G401.6 (cell line): ENCODE data around the gene TMEM132A.
"Not testable (repeated sequence)": the region's sequence is repeated elsewhere in the genome, so short reads cannot be mapped to it uniquely, and the experiment has no call there.

ENCODE experiments used
- FAIRE-seq: peaks from 2 replicates; lab custom pipeline; 2012; peaks lifted over from hg19 to GRCh38; lab: Jason Lieb, UNC

Gene TMEM132A

GRCh38 chr11:60964801-60965200 lies 40.5 kb downstream of the TMEM132A start:
- FAIRE-seq = no peak

DNA sequence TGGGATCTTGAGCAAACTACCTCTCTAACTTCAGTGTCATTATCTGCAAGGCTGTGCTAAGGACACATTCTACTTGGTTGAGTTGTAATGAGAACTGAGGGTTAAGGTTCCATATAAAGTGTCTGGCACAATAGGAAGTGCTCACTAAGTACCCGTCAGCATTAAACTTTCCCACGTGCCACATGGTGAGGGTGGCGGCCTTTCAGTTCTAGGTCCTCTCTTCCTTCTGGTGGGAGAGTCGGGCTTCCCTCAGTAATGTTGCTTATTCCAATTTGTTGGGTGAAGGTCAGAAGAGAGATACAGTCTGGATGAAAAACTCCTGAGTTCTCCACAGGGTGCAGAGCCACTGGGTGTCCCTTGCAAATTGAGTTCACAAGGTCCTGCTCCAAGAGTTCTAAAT lies 42.6 kb downstream of the TMEM132A start:
- FAIRE-seq = no peak

DNA sequence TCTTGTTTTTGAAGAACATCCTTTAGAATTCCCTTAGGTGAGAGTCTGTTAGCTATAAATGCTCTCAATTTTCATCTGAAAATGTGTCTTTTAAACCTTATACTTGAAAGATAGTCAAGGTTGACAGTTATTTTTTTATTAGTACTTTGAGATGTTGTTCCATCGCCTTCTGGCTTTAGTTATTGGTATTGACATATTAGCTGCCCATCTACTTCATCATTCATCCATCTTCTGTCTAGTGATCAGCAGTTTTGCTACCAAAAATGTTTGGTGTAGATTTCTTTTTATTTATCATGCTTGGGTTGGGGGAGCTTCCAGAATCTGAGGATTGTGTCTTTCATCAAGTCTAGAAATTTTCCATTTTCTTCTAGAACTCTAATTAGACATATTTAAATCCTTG lies 44.0 kb downstream of the TMEM132A start:
- no peak for FAIRE-seq

GRCh38 chr11:60970369-60970774 lies 46.1 kb downstream of the TMEM132A start:
- no peak for FAIRE-seq

- no peak for FAIRE-seq
These were observed 46.6 kb downstream of the TMEM132A start for GRCh38 chr11:60970890-60971289.

GRCh38 chr11:60971520-60971919 lies 47.3 kb downstream of the TMEM132A start, which contains the start of gene CD6:
Gene CD6 (plus strand): TSS chr11:60971680. CDS start chr11:60971866, 186 bp downstream.
- FAIRE-seq = no peak

DNA sequence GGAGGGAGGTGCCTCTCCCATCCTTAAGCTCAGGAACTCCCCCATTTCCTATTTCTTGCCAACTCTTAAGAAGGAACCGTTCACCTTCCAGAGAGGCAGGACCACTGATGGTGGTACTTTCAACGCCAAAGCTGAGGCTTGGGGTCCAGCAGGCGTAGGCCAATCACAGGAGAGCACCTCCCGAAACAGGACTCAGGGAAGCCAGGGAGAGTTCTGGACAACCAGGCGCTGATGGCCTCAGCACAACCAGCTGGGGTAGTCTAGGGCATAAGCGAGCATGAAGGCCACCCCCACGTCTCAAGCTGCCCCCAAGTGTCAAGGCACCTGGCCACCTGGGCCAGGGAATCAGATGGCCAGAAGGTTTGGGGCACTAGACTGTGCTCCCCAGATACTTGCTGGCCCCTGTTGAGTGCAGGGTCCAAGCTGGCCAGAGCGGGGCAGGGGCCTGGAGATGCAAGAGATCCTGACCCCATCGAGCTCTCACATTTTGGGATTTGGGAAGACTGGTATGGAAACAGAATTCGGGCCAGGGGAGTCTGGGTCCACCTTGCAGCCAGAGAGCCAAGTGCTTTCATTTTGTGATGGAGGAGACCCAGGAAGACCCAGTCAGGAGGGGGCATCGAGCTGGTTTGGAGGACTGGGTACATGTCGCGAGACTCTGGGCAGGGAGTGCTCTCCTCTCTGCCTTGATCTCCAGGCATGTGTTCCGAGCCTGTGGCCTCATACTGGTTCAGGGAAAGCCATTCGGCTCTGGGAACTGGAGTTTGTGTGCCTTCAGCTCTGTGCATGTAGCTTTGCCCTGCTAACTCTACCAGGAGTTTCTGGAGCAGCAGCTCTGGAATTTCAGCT lies 48.1 kb downstream of the TMEM132A start:
- no peak for FAIRE-seq

- FAIRE-seq = no peak
These were observed 49.4 kb downstream of the TMEM132A start for GRCh38 chr11:60973699-60974098.

DNA sequence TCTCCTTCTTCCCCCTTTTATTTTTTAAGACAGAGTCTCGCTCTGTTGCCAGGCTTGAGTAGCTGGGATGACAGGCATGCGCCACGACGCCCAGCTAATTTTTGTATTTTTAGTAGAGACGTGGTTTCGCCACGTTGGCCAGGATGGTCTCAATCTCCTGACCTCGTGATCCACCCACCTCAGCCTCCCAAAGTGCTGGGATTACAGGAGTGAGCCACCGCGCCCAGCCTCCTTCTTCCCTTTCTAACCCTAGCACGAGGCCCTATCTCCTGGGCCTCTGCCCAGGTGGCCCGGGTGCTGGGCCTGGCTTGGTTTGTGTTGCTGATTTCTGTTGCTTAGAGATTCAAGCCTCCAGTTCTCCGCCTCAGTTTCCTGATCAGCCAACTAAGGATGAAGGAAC lies 50.1 kb downstream of the TMEM132A start:
- not testable (repeated sequence) for FAIRE-seq

DNA sequence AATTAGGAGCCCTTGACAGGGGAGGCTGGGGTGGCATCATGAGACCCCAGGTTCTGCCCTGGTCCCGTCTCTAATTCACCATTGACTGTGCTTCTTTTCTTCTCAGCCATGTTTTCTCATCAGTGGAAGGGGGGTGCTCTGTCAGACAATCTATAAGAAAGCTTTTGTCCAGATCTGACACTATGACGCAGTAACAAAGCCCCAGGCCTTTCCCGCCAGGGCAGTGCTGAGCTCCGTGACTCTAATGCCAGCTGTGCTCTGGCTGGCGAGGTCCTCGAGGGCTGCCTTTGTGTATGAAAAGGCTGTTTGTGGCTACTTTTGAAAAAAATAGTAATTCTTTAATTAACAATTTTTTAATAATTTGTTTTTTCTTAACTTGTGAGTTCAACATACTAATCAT lies 50.5 kb downstream of the TMEM132A start:
- no peak for FAIRE-seq

DNA sequence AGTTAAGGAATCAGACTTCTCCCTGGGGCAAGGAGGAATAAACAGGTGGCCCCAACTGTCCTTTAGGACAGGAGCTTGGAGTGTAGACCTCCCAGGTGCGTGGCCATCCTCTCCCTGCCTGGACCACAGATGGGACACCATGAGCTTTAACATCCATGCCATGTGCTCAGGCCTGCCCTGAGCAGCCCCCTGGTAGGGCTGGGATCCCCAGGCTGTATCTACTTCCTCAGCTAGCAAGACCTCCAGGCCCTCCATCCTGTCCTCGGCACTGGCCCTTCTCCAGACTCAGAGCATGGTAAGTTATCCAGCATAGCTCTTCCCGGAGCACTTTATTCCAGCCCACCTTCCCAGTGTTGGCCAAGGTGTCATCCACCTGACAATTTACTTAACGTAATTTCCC lies 53.0 kb downstream of the TMEM132A start:
- FAIRE-seq = no peak

GRCh38 chr11:60977836-60978235 lies 53.6 kb downstream of the TMEM132A start:
- FAIRE-seq = no peak

DNA sequence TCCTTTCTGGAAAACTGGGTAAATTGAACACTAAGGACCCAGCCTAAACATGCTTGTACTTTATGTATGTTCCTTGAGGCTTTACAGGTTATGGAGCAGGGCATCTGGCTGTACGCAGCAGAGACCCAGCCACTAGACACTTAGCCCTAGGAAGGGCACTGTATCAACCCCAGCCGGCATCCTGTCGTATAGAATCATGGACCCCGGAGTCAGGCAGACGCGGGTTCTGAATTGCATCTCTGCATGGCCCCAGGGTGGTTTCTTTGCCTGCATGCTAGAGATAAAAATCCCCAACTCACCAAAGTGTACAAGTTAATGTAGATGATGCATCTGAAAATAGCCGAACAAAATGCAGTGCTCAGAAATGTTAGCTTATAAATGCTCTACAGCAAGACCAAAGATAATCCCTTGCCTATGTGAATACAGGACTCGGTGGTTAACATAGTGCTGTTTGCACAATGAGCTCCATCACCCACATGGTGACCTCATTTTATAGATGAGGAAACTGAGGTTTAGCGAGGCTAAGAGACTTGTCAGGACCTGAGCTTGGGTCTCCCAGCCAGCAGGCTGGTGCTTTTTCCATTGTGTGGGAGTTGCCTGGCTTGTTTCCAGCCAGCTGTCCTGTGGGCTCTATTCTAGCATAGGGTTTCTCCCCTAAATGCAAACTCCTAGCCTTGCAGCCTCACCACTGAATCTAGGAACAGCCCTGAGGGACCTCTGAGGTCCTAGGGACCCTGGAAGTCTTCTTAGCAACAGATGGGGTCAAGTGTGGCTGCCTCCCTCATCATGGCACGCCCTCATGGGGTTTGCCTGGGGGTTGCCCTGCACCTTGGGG lies 54.5 kb downstream of the TMEM132A start:
- no peak for FAIRE-seq

GRCh38 chr11:60981515-60981914 lies 57.3 kb downstream of the TMEM132A start:
- no peak for FAIRE-seq

DNA sequence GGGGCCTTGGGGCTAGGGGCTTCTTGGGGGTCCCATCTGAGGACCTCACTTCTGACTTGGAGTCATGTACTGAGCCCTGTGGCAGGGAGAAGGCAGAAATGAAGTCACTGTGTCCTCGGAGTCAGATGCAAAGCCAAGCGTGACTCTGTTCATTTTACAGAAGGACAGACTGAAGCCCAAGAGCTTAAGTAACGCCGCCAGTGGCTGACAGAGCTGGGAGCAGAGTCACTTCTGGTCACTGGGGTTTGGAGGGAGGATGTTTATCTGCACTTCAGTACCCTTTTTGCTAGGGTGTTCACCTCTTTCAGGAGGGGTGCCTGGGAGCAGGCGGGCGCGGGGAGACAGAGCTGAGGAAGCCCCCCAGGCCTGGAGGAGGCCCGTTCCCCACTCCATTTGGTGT lies 57.9 kb downstream of the TMEM132A start:
- FAIRE-seq = no peak

- FAIRE-seq = no peak
These were observed 59.9 kb downstream of the TMEM132A start for GRCh38 chr11:60984149-60984548.

DNA sequence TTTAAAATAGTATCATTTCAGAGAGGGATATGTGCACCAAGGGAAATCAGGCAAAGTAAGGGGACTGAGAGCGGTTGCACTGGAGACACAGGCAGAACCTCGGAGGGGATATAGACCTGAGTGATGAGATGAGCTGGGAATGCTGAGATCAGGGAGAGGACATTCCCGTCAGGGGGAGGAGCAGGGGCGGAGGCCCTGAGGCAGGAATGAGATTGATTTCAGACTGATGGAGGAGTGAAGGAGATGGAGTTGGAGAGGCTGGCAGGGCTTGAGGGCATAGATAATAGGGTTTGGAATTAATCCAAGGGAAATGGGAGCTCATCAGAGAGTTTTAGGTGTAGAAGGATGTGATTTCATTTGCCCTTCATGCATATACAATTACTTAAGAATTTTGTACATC lies 60.4 kb downstream of the TMEM132A start:
- no peak for FAIRE-seq

- FAIRE-seq = no peak
These were observed 61.2 kb downstream of the TMEM132A start for GRCh38 chr11:60985501-60985900.

DNA sequence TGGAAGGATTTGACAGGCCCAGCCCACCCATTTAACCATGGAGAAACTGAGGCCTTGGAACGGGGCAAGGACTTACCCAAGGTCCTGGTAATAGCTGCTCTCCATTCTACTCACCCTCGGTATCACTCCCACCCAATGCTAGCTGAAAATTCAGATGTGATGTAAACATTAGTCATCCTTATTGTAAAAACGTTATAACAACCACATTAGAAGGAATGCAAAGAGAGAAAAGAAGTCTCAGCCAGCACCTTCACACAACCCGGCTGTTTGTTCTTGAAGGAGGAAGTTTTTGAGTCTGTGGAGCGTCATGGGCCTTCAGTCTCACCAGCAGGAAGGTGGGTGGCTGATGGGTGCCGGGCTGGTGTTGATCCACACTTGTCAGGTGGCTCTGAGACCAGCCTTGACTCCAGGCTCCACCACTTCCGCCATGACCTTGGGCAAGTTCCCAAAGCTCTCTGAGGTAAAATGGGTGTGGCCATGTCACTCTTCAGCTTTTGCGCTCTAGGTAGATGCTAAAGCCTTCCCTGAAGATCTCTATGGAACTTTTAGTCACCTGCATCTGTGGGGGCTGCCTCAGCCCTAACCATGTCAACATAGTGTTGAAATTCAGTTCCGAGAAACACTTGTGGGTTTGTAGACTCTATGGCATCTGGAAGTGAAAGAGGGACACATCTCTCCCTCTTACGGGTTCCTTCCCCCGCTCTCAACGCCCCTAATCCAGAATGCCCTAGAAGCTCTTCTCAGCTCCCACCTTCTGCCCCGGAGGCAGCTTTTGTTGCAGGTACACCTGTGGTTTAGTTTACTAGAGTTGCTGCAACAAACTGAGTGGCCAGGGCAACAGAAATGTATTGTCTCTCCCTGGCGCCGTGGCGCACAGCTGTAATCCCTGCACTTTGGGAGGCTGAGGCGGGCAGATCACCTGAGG lies 62.0 kb downstream of the TMEM132A start:
- no peak for FAIRE-seq
